Epithelial cell of esophagus (primary cell): ENCODE results near the gene ARF1.

Source experiments
- DNase-seq: peaks from one replicate; pipeline ENCODE4 v3.0.0; 2010; ENCODE audit warnings: low read depth
- H3K4me3 ChIP-seq: 2 replicates; pipeline ENCODE4 v1.5.1; 2011; ENCODE audit warnings: mild to moderate bottlenecking, low read length, control low read depth
- TF ChIP-seq, protein P1 (sequence below): IDR thresholded peaks from 2 replicates; pipeline ENCODE4 v1.5.1; 2011; ENCODE audit warnings: low read depth, mild to moderate bottlenecking, low read length, control low read depth, inconsistent platforms; ENCODE audit not compliant: insufficient read depth; ENCODE audit errors: missing control alignments

ARF1 gene

DNA sequence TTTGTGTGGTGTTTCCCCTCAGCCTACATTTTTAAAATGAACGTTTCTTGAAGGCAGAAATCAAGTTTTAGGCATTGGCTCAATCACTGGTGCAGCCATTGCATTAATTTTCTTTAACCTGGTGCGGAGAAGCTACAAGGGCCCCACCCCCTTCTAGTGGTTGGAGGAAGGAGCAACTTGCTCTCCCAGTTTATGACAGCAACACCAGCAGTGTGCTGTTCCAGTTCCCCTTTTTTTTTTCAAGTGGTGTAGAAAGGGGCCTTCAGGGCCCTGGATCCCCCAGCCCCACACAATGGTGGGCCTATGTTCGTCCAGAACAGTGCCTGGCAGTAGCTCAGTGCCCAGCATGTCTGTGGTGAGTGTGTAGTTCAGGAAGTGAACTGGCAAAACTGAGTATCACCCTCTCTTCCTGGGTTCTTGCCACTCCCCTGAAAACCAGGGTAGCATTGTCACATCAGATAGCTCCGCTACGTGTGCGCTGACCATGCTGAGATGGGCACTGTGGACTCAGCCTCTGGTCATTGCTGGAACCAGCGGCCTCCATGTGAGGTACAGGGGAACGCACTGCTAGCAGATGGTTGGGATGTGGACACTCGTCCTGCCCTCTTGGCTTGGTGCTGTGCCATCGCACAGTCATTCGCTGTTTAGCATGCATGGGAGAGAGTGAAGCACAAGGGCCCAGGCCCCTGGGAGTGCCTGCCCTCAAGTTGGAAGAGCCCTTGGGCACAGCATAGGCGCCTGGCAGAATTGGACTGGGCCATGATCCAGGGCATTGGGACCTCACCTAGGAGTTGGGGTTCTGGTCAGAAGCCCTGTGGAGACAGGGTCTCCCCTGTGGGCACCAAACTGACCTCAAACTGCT is 7.2 kb downstream of the ARF1 start:
- TF ChIP-seq, protein P1, sequence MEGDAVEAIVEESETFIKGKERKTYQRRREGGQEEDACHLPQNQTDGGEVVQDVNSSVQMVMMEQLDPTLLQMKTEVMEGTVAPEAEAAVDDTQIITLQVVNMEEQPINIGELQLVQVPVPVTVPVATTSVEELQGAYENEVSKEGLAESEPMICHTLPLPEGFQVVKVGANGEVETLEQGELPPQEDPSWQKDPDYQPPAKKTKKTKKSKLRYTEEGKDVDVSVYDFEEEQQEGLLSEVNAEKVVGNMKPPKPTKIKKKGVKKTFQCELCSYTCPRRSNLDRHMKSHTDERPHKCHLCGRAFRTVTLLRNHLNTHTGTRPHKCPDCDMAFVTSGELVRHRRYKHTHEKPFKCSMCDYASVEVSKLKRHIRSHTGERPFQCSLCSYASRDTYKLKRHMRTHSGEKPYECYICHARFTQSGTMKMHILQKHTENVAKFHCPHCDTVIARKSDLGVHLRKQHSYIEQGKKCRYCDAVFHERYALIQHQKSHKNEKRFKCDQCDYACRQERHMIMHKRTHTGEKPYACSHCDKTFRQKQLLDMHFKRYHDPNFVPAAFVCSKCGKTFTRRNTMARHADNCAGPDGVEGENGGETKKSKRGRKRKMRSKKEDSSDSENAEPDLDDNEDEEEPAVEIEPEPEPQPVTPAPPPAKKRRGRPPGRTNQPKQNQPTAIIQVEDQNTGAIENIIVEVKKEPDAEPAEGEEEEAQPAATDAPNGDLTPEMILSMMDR, result no peak
- peak; percentile 38 for DNase-seq

DNA sequence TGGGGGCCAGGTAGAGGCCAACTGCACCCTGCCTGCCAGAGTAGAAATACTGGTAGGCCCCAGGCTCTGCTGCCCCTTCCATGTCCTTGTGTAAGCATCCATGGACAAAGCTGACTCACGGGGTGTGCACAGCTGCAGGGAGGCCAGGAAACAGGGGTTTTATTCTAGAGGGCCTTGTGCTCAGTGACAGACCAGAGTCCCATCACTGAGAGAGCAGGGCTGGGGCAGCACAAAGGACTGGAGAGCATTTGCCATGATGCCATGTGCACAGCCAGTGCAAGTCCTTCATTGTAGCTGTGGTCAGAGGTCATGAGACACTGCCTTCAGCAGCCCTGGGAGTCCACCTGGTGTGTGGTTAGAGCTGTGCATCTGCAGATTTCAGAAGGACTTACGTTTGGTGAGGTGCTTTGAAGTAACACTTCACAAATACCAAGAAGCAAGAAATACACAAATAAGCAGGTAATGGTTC is 8.1 kb downstream of the ARF1 start:
- DNase-seq, result peak; percentile 50
- H3K4me3 ChIP-seq, result no peak overlapping the region
- TF ChIP-seq, protein P1, result no peak

More for the DNA sequence above, 7.2 kb downstream of the ARF1 start:
- no peak overlapping the region for H3K4me3 ChIP-seq

DNA sequence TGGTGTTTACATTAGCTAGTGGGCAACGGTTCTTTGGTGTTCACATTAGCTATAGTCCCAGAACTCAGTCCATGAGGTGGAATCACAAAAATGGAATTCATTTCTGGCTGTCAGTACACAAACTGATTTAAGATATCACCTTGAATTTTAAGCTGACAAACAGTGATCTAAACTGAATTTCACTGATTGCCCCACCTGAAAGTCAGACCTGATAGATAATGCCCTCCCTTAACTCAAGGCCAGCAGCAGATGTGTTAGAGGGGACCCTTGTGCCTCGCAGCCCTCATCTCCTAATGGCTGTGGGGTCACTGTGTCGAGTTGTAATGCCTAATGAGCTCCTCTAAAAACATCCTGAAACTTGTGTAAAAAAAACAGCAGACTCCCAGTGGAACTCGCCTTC is 8.6 kb downstream of the ARF1 start:
- TF ChIP-seq, protein P1, result no peak
- H3K4me3 ChIP-seq, result no peak overlapping the region

DNA sequence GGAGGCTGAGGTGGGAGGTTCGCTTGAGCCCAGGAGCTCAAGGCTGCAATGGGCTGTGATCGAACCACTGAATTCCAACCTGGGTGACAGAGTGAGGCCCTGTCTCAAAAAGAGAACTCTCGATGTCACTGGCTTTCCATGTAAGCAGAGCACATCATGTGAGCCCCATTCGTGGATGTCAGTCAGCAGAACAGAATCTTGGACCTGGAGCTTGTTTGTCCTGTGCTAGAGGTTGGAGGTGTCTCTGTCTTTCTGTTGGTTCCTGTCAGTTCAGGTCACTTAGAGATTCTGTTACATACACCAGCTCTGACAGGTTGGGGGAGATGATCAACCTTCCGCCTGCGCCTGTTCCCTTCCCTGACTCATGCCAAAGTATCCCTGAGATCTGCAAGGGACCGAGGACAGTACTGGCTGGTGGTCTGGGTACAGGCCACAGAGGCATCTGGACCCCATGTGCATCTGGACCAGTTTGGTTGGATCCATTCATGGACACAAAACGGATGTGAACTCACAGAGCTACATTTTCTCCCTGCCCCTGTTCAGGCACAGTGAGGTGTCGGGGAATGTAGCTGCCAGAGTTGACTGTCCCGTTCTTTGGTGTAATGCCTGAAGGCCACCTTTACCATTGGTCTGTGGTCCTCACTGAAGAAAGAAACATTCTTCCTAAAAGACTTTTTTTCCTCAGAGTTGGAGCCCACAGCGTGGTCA is 10.0 kb downstream of the ARF1 start:
- TF ChIP-seq, protein P1, result no peak
- H3K4me3 ChIP-seq, result no peak overlapping the region
- DNase-seq, result no peak

More for the DNA sequence above, 8.6 kb downstream of the ARF1 start:
- no peak for DNase-seq

DNA sequence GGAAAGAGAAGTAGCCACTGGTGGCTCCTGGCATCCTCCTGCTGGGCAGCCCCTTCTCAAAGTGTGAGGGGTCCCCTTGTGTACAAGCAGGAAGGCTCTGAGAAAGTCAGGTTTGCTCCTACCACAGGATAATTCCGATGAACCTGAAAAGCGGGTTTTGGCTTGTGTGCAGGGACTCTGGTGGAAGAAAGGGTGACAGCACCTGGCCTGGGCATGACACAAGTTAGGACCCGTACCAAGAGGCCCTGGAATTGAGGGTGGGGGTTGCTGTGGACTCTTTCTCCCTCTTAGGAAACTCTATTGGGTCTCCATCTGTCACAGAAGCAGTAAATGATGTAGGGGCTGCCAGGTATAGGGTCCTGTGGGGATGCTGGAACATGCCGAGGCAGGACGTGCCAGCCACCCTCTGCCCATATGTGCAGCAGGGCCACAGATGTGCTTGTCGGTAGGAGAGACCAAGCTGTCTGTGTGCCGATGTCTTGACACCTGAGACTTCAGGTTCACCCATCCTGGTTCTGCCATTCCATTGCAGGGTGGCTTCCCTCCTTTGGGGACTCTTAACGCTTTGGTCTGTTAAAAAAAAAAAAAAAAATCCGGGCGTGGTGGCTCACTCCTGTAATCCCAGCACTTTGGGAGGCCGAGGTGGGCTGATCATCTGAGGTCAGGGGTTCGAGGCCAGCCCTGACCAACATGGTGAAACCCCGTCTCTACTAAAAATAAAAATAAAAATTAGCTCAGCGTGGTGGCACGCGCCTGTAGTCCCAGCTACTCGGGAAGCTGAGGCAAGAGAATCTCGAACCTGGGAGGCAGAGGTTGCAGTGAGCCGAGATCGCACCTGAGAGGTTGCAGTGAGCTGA is 10.8 kb downstream of the ARF1 start:
- peak; percentile 39 for DNase-seq
- H3K4me3 ChIP-seq, result no peak overlapping the region
- TF ChIP-seq, protein P1, result no peak

DNA sequence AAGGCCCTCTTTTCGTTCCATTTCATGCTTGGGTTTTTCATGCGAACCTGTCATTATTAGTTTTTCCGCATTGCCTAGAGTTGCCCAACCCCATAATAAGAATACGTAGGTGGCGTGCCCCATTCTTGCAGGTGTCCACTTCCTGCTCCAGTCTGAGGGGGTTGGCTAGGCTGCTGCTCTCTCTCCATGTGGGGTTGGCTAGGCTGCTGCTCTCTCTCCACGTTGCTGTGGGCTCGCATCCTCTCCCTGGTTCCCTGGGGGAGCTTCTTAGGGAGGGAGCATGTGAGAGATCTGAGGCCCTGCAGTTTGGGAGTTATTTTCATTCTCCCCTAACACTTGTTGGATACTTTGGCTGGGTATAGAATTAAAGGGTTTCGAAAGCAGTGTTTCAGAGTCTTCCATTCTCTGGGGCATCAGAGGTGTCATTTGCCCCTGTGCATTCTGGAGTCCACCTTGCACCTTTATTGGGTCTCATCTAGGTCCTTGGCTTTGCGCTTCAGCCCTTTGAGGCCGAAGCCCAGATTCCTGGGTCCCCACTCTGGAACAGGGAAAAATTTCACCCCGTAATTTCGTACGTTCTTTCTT is 12.0 kb downstream of the ARF1 start:
- TF ChIP-seq, protein P1, result no peak
- no peak for DNase-seq
- H3K4me3 ChIP-seq, result no peak overlapping the region
